Measurements from ENCODE around the gene MRPL43.

DNA sequence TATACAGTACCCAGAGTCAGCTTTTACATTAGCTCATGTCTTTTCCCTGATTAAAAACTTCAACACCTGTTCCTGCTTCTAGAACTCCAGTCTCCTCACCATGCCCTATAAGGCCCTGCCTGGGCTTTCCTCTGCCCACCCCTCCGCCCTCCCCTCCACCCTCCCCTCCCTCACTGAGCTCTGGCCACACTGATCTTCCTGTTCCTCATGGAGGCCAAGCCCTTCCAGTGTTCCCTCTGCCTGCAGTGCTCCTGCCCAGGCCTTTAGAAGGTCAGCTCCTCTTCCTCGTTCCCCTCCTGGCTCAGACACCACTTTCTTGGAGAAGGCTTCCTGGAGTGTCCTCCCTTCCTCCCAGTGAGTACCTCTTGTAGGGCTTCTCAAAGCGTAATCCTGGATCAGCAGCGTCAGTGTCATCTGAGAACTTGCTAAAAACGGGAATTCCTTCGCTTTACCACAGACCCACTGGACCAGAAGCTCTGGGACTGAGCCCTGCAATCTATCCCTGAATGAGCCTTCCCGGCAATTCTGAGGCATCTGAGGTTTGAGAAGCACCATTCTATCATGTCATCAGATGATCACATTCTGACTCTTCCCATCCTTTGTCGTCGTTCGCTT is 39.9 kb upstream of the MRPL43 start:
- TF ChIP-seq, protein P1, sequence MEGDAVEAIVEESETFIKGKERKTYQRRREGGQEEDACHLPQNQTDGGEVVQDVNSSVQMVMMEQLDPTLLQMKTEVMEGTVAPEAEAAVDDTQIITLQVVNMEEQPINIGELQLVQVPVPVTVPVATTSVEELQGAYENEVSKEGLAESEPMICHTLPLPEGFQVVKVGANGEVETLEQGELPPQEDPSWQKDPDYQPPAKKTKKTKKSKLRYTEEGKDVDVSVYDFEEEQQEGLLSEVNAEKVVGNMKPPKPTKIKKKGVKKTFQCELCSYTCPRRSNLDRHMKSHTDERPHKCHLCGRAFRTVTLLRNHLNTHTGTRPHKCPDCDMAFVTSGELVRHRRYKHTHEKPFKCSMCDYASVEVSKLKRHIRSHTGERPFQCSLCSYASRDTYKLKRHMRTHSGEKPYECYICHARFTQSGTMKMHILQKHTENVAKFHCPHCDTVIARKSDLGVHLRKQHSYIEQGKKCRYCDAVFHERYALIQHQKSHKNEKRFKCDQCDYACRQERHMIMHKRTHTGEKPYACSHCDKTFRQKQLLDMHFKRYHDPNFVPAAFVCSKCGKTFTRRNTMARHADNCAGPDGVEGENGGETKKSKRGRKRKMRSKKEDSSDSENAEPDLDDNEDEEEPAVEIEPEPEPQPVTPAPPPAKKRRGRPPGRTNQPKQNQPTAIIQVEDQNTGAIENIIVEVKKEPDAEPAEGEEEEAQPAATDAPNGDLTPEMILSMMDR (IDR thresholded peaks at IDR 0.05), result no peak
- no peak for TF ChIP-seq ZFX (IDR thresholded peaks at IDR 0.05; ENCODE audit: borderline replicate concordance)
